Measurements from ENCODE around the gene MYL12A. TPM values are rescaled to one million over a fixed set of nuclear protein-coding genes. Genes with fewer than 3 reads are reported as not detected.

MYL12A gene
- total RNA-seq, 1 experiment from 2014 or later, result 329 TPM

DNA sequence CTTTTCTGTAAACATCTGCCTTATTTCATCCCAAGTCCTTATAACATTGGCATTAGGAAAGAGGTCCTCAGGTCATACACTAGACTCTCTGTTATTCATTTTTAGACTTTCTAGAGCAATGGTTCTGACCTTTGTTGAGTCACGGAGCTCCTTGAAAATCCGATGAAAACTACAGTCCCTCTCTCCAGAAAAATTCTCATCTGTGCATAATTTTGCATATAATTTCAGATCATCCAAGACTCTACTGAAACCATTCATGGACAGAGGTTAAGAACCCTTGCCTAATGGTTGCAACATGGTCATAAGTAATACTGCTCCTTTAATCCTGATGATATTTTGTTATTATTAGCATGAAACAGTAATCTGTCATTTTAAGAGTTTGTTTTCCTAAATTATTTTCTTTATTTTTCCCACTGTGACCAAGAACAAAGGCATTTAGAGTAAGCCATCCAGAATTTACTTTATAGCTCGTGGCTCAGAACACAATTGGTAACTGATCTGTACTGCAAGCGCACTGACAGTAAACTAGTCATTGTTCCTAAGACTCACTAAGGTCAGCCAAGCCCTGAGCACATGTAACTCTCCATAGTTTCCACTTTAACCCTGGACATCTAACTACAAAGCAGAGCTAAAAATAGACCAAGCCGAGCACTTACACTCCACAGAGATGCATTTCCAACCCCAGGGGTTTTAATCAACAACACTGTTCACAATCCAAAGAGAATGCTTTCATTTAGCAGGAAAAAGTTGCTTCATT lies 36.2 kb upstream of the MYL12A start:
- H3K79me2 ChIP-seq (ENCODE audit: low read length), result no peaks in the 10 kb centered on the region
- no peak overlapping the region for H3K27ac ChIP-seq (ENCODE audit: low read length)
- peaks cover 41% of the 10 kb centered on the region for H3K4me1 ChIP-seq (ENCODE audit: insufficient read depth, low read length)
- no peaks in the 10 kb centered on the region for H3K9me3 ChIP-seq (ENCODE audit: low read length)
- ATAC-seq, result peak; percentile 30
- H3K4me3 ChIP-seq (ENCODE audit: low read length), result no peak overlapping the region
- peak overlapping the region; percentile 24; the same call in 1 of the 2 replicates for H2AFZ ChIP-seq (ENCODE audit: low read length)
- H3K27me3 ChIP-seq (ENCODE audit: low read length), result no peaks in the 10 kb centered on the region
- H4K20me1 ChIP-seq (ENCODE audit: low read length), result no peaks in the 10 kb centered on the region
- POLR2A ChIA-PET (ENCODE audit: unreplicated experiment), result interaction anchor here (1.0 kb wide), 1 partner anchor 45 kb away, joined by 3 read pairs; no protein-coding TSS in a partner anchor
- H3F3A ChIP-seq (ENCODE audit: low read length, unreplicated experiment), result no peaks in the 10 kb centered on the region
- no peaks in the 10 kb centered on the region for H3K36me3 ChIP-seq (ENCODE audit: low read depth, low read length)
- H3K4me2 ChIP-seq (ENCODE audit: low read length), result peak overlapping the region; percentile 17; the same call in 1 of the 2 replicates
- peak; percentile 38 for DNase-seq
- intact Hi-C loops (cut with micrococcal nuclease), result no loop called here
- no TSS peak for BruUV-seq (replicated peaks)
- H3K9me2 ChIP-seq (replicated peaks; ENCODE audit: low read length), result no peaks in the 10 kb centered on the region
- H3K9ac ChIP-seq (ENCODE audit: low read length), result no peak overlapping the region
- TF ChIP-seq EZH2phosphoT487 (IDR thresholded peaks at IDR 0.05; ENCODE audit: borderline replicate concordance, low read length), result no peak
- TF ChIP-seq, protein P1, sequence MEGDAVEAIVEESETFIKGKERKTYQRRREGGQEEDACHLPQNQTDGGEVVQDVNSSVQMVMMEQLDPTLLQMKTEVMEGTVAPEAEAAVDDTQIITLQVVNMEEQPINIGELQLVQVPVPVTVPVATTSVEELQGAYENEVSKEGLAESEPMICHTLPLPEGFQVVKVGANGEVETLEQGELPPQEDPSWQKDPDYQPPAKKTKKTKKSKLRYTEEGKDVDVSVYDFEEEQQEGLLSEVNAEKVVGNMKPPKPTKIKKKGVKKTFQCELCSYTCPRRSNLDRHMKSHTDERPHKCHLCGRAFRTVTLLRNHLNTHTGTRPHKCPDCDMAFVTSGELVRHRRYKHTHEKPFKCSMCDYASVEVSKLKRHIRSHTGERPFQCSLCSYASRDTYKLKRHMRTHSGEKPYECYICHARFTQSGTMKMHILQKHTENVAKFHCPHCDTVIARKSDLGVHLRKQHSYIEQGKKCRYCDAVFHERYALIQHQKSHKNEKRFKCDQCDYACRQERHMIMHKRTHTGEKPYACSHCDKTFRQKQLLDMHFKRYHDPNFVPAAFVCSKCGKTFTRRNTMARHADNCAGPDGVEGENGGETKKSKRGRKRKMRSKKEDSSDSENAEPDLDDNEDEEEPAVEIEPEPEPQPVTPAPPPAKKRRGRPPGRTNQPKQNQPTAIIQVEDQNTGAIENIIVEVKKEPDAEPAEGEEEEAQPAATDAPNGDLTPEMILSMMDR (conservative IDR thresholded peaks at IDR 0.05; ENCODE audit: low read depth, low read length), result no peak
- no peak for TF ChIP-seq EZH2 (IDR thresholded peaks at IDR 0.05; ENCODE audit: low read length, unreplicated experiment)
- CTCF ChIA-PET, result no interaction called here

DNA sequence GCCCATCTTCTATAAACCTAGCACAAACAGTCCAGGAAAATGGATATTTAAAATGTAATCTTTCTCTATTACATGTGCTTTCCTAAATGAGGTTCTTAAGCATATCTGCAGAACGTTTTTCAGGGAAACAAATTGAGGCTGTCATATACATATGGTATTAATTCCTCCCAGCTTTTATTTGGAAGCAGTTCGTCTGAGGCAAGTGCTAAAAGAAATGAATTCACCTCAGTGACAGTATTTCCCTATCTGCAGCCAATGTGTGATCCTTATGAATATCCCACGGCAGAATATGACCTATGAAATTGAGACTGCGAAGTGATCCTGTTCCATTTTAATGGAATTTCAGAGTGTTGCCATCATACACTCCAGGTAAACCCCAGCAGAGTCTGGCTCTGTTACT lies 34.9 kb upstream of the MYL12A start:
- no TSS peak for BruUV-seq (replicated peaks)
- H3K9me3 ChIP-seq (ENCODE audit: low read length), result no peaks in the 10 kb centered on the region
- ChIA-PET CTCF (no interaction called here), POLR2A (ENCODE audit: unreplicated experiment) (no interaction called here)
- no peaks in the 10 kb centered on the region for H3F3A ChIP-seq (ENCODE audit: low read length, unreplicated experiment)
- TF ChIP-seq EZH2 (IDR thresholded peaks at IDR 0.05; ENCODE audit: low read length, unreplicated experiment) (no peak), EZH2phosphoT487 (IDR thresholded peaks at IDR 0.05; ENCODE audit: borderline replicate concordance, low read length) (no peak)
- TF ChIP-seq, protein P1 (conservative IDR thresholded peaks at IDR 0.05; ENCODE audit: low read depth, low read length), result no peak
- DNase-seq (no peak), ATAC-seq (no peak)
- no peak overlapping the region for H3K9ac ChIP-seq (ENCODE audit: low read length)
- H3K79me2 ChIP-seq (ENCODE audit: low read length), result no peaks in the 10 kb centered on the region
- no peaks in the 10 kb centered on the region for H3K27me3 ChIP-seq (ENCODE audit: low read length)
- H3K36me3 ChIP-seq (ENCODE audit: low read depth, low read length), result no peaks in the 10 kb centered on the region
- no peak overlapping the region for H3K4me2 ChIP-seq (ENCODE audit: low read length)
- H3K9me2 ChIP-seq (replicated peaks; ENCODE audit: low read length), result 0 out of 2 replicates have a peak, but pooled peaks cover 5% of the 10 kb centered on the region
- intact Hi-C loops (cut with micrococcal nuclease), result no loop called here
- H2AFZ ChIP-seq (ENCODE audit: low read length), result no peak overlapping the region
- no peak overlapping the region for H3K4me3 ChIP-seq (ENCODE audit: low read length)
- no peak overlapping the region for H3K27ac ChIP-seq (ENCODE audit: low read length)
- peaks cover 37% of the 10 kb centered on the region for H3K4me1 ChIP-seq (ENCODE audit: insufficient read depth, low read length)
- H4K20me1 ChIP-seq (ENCODE audit: low read length), result no peaks in the 10 kb centered on the region
